Liver (tissue), 9 donors: ENCODE results near the gene OR2W1. TPM values are rescaled to one million over a fixed set of nuclear protein-coding genes. Genes with fewer than 3 reads are reported as not detected.

Experiments
- DNase-seq: peaks from one replicate; pipeline ENCODE4 v3.0.0-alpha.2; 2017; ENCODE audit warnings: low spot score
- H3K27ac ChIP-seq, 2 donors: one replicate each; pipeline ENCODE4 v1.7.0; 2013; ENCODE audit warnings: inconsistent platforms in 2 of 2, low read length in 2 of 2, control low read depth in 1 of 2, low read depth in 1 of 2, mild to moderate bottlenecking in 1 of 2
- H3K27me3 ChIP-seq, 4 donors: one replicate each; pipeline versions ENCODE4 v1.6.1 to v1.7.0; 2013; ENCODE audit warnings: low read length in 3 of 4, inconsistent platforms in 1 of 4, mild to moderate bottlenecking in 1 of 4, moderate library complexity in 1 of 4; ENCODE audit not compliant: control insufficient read depth in 4 of 4, insufficient read depth in 4 of 4
- H3K36me3 ChIP-seq, 4 donors: one replicate each; pipeline versions ENCODE4 v1.6.1 to v1.7.0; 2013; ENCODE audit warnings: low read length in 3 of 4, mild to moderate bottlenecking in 3 of 4, low read depth in 1 of 4, moderate library complexity in 1 of 4; ENCODE audit not compliant: control insufficient read depth in 4 of 4, insufficient read depth in 3 of 4
- H3K4me1 ChIP-seq, 4 donors: one replicate each; pipeline versions ENCODE4 v1.6.1 to v1.7.0; 2013; ENCODE audit warnings: low read length in 3 of 4, mild to moderate bottlenecking in 3 of 4, moderate library complexity in 1 of 4; ENCODE audit not compliant: control insufficient read depth in 4 of 4, insufficient read depth in 4 of 4
- H3K4me3 ChIP-seq, 3 donors: one replicate each; pipeline versions ENCODE4 v1.6.1 to v1.7.0; 2013; ENCODE audit warnings: low read length in 3 of 3, control low read depth in 1 of 3, low read depth in 1 of 3, mild to moderate bottlenecking in 1 of 3
- H3K9ac ChIP-seq, 2 donors: one replicate each; pipeline ENCODE4 v1.7.0; 2013; ENCODE audit warnings: low read length in 2 of 2, mild to moderate bottlenecking in 2 of 2, moderate library complexity in 2 of 2, control low read depth in 1 of 2, low read depth in 1 of 2
- H3K9me3 ChIP-seq, 4 donors: one replicate each; pipeline versions ENCODE4 v1.6.1 to v1.7.0; 2013; ENCODE audit warnings: low read length in 3 of 4; ENCODE audit not compliant: control insufficient read depth in 4 of 4
- CTCF ChIP-seq: fragments of 150-350 bp; IDR thresholded peaks from 2 replicates; pipeline ENCODE4 v1.5.1; 2017; ENCODE audit warnings: improper control_type of control experiment, low read depth, low read length; ENCODE audit not compliant: missing input control
- EGR1 ChIP-seq, 2 donors: IDR thresholded peaks; 2 replicates each; pipeline ENCODE4 v1.6.1; 2016 to 2018; ENCODE audit warnings: antibody characterized with exemption in 2 of 2, low read depth in 2 of 2
- FOXA1 ChIP-seq: IDR thresholded peaks from 2 replicates; pipeline ENCODE4 v1.6.1; 2016; ENCODE audit warnings: antibody characterized with exemption
- FOXA2 ChIP-seq: IDR thresholded peaks from 2 replicates; pipeline ENCODE4 v1.6.1; 2016; ENCODE audit warnings: antibody characterized with exemption
- GABPA ChIP-seq, 2 donors: IDR thresholded peaks in 1 of 2; conservative IDR thresholded peaks in 1 of 2; 2 replicates each; pipeline ENCODE4 v1.6.1; 2016; ENCODE audit warnings: antibody characterized with exemption in 2 of 2, mild to moderate bottlenecking in 1 of 2, moderate library complexity in 1 of 2
- HNF4A ChIP-seq, 2 donors: conservative IDR thresholded peaks; 2 replicates each; pipeline ENCODE4 v1.6.1; 2016; ENCODE audit warnings: antibody characterized with exemption in 2 of 2, mild to moderate bottlenecking in 2 of 2
- JUND ChIP-seq, 2 donors: IDR thresholded peaks; 2 replicates each; pipeline ENCODE4 v1.6.1; 2016; ENCODE audit warnings: antibody characterized with exemption in 2 of 2
- NR2F2 ChIP-seq: IDR thresholded peaks from 2 replicates; pipeline ENCODE4 v1.6.1; 2016; ENCODE audit warnings: antibody characterized with exemption
- REST ChIP-seq: IDR thresholded peaks from 2 replicates; pipeline ENCODE4 v1.6.1; 2016; ENCODE audit warnings: antibody characterized with exemption, mild to moderate bottlenecking
- SP1 ChIP-seq: IDR thresholded peaks from 2 replicates; pipeline ENCODE4 v1.6.1; 2018; ENCODE audit warnings: antibody characterized with exemption, mild to moderate bottlenecking
- TAF1 ChIP-seq: conservative IDR thresholded peaks from 2 replicates; pipeline ENCODE4 v1.6.1; 2016; ENCODE audit warnings: antibody characterized with exemption, mild to moderate bottlenecking
- YY1 ChIP-seq: IDR thresholded peaks from 2 replicates; pipeline ENCODE4 v1.6.1; 2016; ENCODE audit warnings: antibody characterized with exemption, mild to moderate bottlenecking
- ZBTB33 ChIP-seq: IDR thresholded peaks from 2 replicates; pipeline ENCODE4 v1.6.1; 2016; ENCODE audit warnings: antibody characterized with exemption
- WGBS: extraction: QIAGEN DNeasy Blood & Tissue Kit; methylation state at CpG from one replicate; pipeline ENCODE4 v1.1.7; 2013; 5-methylcytosine and 5-hydroxymethylcytosine counted together
- polyA plus RNA-seq, 2 donors: library from polyadenylated mRNA; stranded (reverse) in 1 of 2; unstranded in 1 of 2; fragments of 200-250 nt in 1 of 2; fragments of >200 nt in 1 of 2; fragmentation: Nextera tagmentation in 1 of 2; extraction: Ambion mirVana in 1 of 2; gene quantifications; one replicate each; pipeline versions ENCODE4 v1.2.1 to v1.2.3, GENCODE V29; 2013 to 2015
- total RNA-seq, 2 donors: library from RNA; depleted of rRNA; stranded (reverse); fragments of >200 nt; gene quantifications; one replicate each; pipeline ENCODE4 v1.2.3, GENCODE V29; 2014
- donor health status: healthy.
- donor health status: healthy.
- donor health status: healthy.
- donor health status: healthy.
- donor health status: healthy.

The OR2W1 gene
- total and polyA plus RNA-seq, 4 donors = not detected

GRCh38 chr6:28996844-28997510 is 48.0 kb downstream of the OR2W1 start:
- H3K4me1 ChIP-seq = no peaks in the 10 kb centered on the region
- peaks cover 0 to 11% (median 6%) of the 10 kb centered on the region in 4 donors for H3K9me3 ChIP-seq
- H3K27ac ChIP-seq = no peak overlapping the region
- 91% methylated on average over 2 of the region's 2 CpGs for WGBS
- DNase-seq = no peak
- no peaks in the 10 kb centered on the region for H3K36me3 ChIP-seq
- no peaks in the 10 kb centered on the region for H3K27me3 ChIP-seq
- H3K9ac ChIP-seq = no peak overlapping the region
- TF ChIP-seq HNF4A (conservative IDR thresholded peaks at IDR 0.05) = no peak
- no peak for TF ChIP-seq EGR1 (IDR thresholded peaks at IDR 0.05; ENCODE audit: low read depth in 2 of 2)
- no peak for TF ChIP-seq JUND (IDR thresholded peaks at IDR 0.05)
- no peak overlapping the region for H3K4me3 ChIP-seq

- no peaks in the 10 kb centered on the region for H3K4me1 ChIP-seq
- no peak for DNase-seq
- WGBS = 96% methylated on average over 8 of the region's 8 CpGs
- H3K27ac ChIP-seq = no peak overlapping the region
- no peak for TF ChIP-seq HNF4A (conservative IDR thresholded peaks at IDR 0.05)
- TF ChIP-seq CTCF = no peak
- TF ChIP-seq REST = no peak
- TF ChIP-seq EGR1 (IDR thresholded peaks at IDR 0.05; ENCODE audit: low read depth in 2 of 2) = no peak
- no peak for TF ChIP-seq SP1
- TF ChIP-seq GABPA (IDR thresholded peaks at IDR 0.05 in 1 of 2, conservative IDR thresholded peaks at IDR 0.05 in 1 of 2) = no peak
- no peak for TF ChIP-seq TAF1
- no peak for TF ChIP-seq FOXA2
- TF ChIP-seq JUND (IDR thresholded peaks at IDR 0.05) = no peak
- no peak for TF ChIP-seq ZBTB33
- TF ChIP-seq YY1 = no peak
- no peak for TF ChIP-seq NR2F2
- TF ChIP-seq FOXA1 = no peak
- no peaks in the 10 kb centered on the region for H3K27me3 ChIP-seq
- no peak overlapping the region for H3K4me3 ChIP-seq
- no peak overlapping the region for H3K9ac ChIP-seq
- H3K9me3 ChIP-seq = peaks cover 0 to 11% (median 6%) of the 10 kb centered on the region in 4 donors
- no peaks in the 10 kb centered on the region for H3K36me3 ChIP-seq
Observed at GRCh38 chr6:28995093-28995650, 49.8 kb downstream of the OR2W1 start.

Other genes starting within 250 kb of the OR2W1 start
- gene TRIM27, start 121.2 kb downstream of the OR2W1 start, total RNA-seq = 10 to 100 TPM; 27.3 to 63.3 TPM
- 10 to 100 TPM; 19.6 to 37.7 TPM for gene TRIM27, start 121.2 kb downstream of the OR2W1 start, polyA plus RNA-seq
- 1 to 10 TPM in 1 of 2 donors, under 1 TPM in 1; 0.42 to 1.1 TPM for gene ZNF311, start 39.9 kb downstream of the OR2W1 start, total RNA-seq
- under 1 TPM; 0.19 to 0.31 TPM for gene ZNF311, start 39.9 kb downstream of the OR2W1 start, polyA plus RNA-seq
- not detected for gene OR2B3, start 42.1 kb upstream of the OR2W1 start, total RNA-seq
- not detected for gene OR2B3, start 42.1 kb upstream of the OR2W1 start, polyA plus RNA-seq
- gene OR2J1, start 54.3 kb upstream of the OR2W1 start, total RNA-seq = not detected
- gene OR2J1, start 54.3 kb upstream of the OR2W1 start, polyA plus RNA-seq = not detected
- under 1 TPM in 1 of 2 donors, not detected in 1; 0.14 TPM for gene OR2J3, start 62.9 kb upstream of the OR2W1 start, total RNA-seq
- gene OR2J3, start 62.9 kb upstream of the OR2W1 start, polyA plus RNA-seq = not detected
- gene OR2J2, start 125.7 kb upstream of the OR2W1 start, total RNA-seq = not detected
- gene OR2J2, start 125.7 kb upstream of the OR2W1 start, polyA plus RNA-seq = not detected